ENCODE data around the gene OR52E2.

OR52E2 gene

GRCh38 chr11:5090668-5091067 lies 31.2 kb upstream of the OR52E2 start:
- H3K4me3 ChIP-seq (ENCODE audit: low read depth, low read length): no peak overlapping the region
- CTCF ChIA-PET: no interaction called here
- POLR2A ChIA-PET: no interaction called here
- DNase-seq (ENCODE audit: low read depth, low spot score): no peak
- no peak for TF ChIP-seq CTCF (IDR thresholded peaks at IDR 0.05; ENCODE audit: insufficient read depth, low read length, missing control alignments)

GRCh38 chr11:5088556-5088955 lies 29.1 kb upstream of the OR52E2 start:
- DNase-seq (ENCODE audit: low read depth, low spot score): no peak
- POLR2A ChIA-PET: no interaction called here

GRCh38 chr11:5083602-5084001 lies 24.2 kb upstream of the OR52E2 start:
- no peak overlapping the region for H3K4me3 ChIP-seq (ENCODE audit: low read depth, low read length)
- TF ChIP-seq CTCF (IDR thresholded peaks at IDR 0.05; ENCODE audit: insufficient read depth, low read length, missing control alignments): no peak
- POLR2A ChIA-PET: no interaction called here
- CTCF ChIA-PET: no interaction called here
- no peak for DNase-seq (ENCODE audit: low read depth, low spot score)

More at GRCh38 chr11:5088556-5088955, 29.1 kb upstream of the OR52E2 start:
- CTCF ChIA-PET: no interaction called here
- no peak overlapping the region for H3K4me3 ChIP-seq (ENCODE audit: low read depth, low read length)
- no peak for TF ChIP-seq CTCF (IDR thresholded peaks at IDR 0.05; ENCODE audit: insufficient read depth, low read length, missing control alignments)

- ChIA-PET POLR2A (no interaction called here), CTCF (no interaction called here)
- DNase-seq (ENCODE audit: low read depth, low spot score): no peak
- no peak for TF ChIP-seq CTCF (IDR thresholded peaks at IDR 0.05; ENCODE audit: insufficient read depth, low read length, missing control alignments)
- no peak overlapping the region for H3K4me3 ChIP-seq (ENCODE audit: low read depth, low read length)
These were observed 22.0 kb upstream of the OR52E2 start for GRCh38 chr11:5081405-5081804.

GRCh38 chr11:5071799-5072198 lies 12.4 kb upstream of the OR52E2 start:
- CTCF ChIA-PET: no interaction called here
- no peak for DNase-seq (ENCODE audit: low read depth, low spot score)
- no peak for TF ChIP-seq CTCF (IDR thresholded peaks at IDR 0.05; ENCODE audit: insufficient read depth, low read length, missing control alignments)
- POLR2A ChIA-PET: no interaction called here
- H3K4me3 ChIP-seq (ENCODE audit: low read depth, low read length): no peak overlapping the region

GRCh38 chr11:5069272-5069671 lies 9.8 kb upstream of the OR52E2 start, which contains the start of gene OR52E1:
TSS of gene OR52E1 (plus strand) at chr11:5069572.
- no peak for TF ChIP-seq CTCF (IDR thresholded peaks at IDR 0.05; ENCODE audit: insufficient read depth, low read length, missing control alignments)
- DNase-seq (ENCODE audit: low read depth, low spot score): no peak
- no peak within 1 kb of the TSS for H3K4me3 ChIP-seq (ENCODE audit: low read depth, low read length)
- CTCF ChIA-PET: no interaction called here
- POLR2A ChIA-PET: no interaction called here

Data from AG04449 (cell line).